HUES48 (cell line): ENCODE measurements around the gene DEDD2.
A peak's percentile ranks its signal among the peaks of the same experiment; 100 is the strongest.
"Not testable (repeated sequence)": the region's sequence is repeated elsewhere in the genome, so short reads cannot be mapped to it uniquely, and the experiment has no call there.

Experiments
- H3K27ac ChIP-seq: one replicate; pipeline ENCODE4 v1.7.0; 2013; ENCODE audit warnings: low read depth, low read length, inconsistent platforms
- H3K27me3 ChIP-seq: 2 replicates; pipeline ENCODE4 v1.6.1; 2013; ENCODE audit warnings: mild to moderate bottlenecking, low read length; ENCODE audit not compliant: control insufficient read depth, insufficient read depth
- H3K36me3 ChIP-seq: 2 replicates; pipeline ENCODE4 v1.6.1; 2013; ENCODE audit warnings: low read length; ENCODE audit not compliant: control insufficient read depth, insufficient read depth
- H3K4me1 ChIP-seq: 2 replicates; pipeline ENCODE4 v1.6.1; 2013; ENCODE audit warnings: mild to moderate bottlenecking, low read length; ENCODE audit not compliant: control insufficient read depth, insufficient read depth
- H3K4me3 ChIP-seq: 2 replicates; pipeline ENCODE4 v1.5.1; 2013; ENCODE audit warnings: mild to moderate bottlenecking, low read depth, low read length
- H3K9ac ChIP-seq: 2 replicates; pipeline ENCODE4 v1.6.1; 2013; ENCODE audit warnings: mild to moderate bottlenecking, low read depth, low read length, moderate library complexity
- H3K9me3 ChIP-seq: 2 replicates; pipeline ENCODE4 v1.6.1; 2013; ENCODE audit warnings: low read length; ENCODE audit not compliant: control insufficient read depth, insufficient read depth

The DEDD2 gene, protein sequence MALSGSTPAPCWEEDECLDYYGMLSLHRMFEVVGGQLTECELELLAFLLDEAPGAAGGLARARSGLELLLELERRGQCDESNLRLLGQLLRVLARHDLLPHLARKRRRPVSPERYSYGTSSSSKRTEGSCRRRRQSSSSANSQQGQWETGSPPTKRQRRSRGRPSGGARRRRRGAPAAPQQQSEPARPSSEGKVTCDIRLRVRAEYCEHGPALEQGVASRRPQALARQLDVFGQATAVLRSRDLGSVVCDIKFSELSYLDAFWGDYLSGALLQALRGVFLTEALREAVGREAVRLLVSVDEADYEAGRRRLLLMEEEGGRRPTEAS

DNA sequence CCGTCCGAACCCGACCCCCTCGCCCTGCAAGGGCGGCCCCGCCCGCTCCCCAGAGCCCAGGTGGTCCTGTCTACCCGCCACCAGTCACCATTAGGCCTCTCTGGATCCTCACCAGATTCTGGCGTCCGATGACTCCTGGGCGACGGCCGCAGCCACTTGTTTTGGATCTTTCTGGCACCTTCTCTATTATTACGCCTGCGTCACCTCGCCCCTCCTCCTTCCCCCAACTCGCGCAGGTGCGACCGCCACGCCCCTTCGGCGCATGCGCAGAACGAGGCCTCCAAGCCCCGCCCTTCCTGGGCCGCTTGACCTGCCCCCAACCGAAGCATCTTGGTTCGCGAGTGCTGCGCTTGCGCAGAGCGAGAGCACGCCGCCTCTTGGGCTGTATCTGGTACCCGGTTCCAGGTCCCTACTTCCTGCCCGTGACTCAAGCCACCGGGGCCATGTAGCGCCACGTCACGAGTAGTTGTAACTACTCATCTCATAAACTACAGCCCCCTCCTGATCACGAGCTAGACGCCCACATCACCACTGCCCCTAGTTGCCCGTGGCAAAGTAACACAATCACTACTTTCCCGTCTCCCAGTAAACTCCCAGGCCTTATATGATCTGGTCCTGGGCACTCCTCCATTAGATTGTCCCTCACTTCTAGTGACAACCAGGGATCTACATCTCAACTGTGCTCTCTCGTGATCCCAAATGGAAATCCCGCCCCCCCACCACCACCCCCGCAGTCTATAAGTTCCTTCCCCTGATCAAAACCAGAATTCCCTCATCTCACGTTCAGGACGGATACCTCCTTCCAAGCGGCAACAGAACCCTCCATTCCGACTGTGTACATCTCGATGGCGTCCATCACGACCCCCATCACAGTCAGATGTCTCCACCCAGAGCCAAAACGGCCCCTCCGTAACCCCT is at the start of gene DEDD2:
Gene DEDD2, minus strand, starts transcription at position 158 of the 918 bp plus-strand sequence. CDS start 670 bp downstream, outside the sequence.
- peak within 1 kb of the TSS; percentile 99 for H3K27ac ChIP-seq
- peak within 1 kb of the TSS; percentile 77 for H3K9ac ChIP-seq
- H3K4me3 ChIP-seq = peak within 1 kb of the TSS; percentile 84
- H3K4me1 ChIP-seq = peaks cover 20% of the 10 kb centered on the region
- no peaks in the 10 kb centered on the region for H3K9me3 ChIP-seq
- H3K36me3 ChIP-seq = peaks cover 36% of the 10 kb centered on the region
- no peaks in the 10 kb centered on the region for H3K27me3 ChIP-seq

DNA sequence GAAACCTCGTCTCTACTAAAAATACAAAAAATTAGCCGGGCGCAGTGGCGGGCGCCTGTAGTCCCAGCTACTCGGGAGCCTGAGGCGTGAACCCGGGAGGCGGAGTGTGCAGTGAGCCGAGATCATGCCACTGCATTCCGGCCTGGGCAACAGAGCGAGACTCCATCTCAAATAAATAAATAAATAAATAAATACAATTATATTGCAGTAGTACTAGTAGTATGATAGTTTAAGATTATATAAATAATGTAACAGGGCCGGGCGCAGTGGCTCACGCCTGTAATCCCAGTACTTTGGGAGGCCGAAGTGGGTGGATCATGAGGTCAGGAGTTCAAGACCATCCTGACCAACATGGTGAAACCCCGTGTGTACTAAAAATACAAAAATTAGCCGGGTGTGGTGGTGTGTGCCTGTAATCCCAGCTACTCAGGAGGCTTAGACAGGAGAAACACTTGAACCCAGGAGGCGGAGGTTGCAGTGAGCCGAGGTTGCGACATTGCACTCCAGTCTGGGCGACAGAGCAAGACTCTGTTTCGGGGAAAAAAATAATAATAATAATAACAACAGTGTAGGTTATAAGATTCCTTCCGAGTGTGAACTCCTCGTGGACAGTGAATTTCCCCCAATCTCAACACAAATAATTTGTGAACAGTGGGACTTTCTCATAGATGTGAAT is 49.6 kb upstream of the DEDD2 start:
- not testable (repeated sequence) for H3K9me3 ChIP-seq, H3K27me3 ChIP-seq, H3K27ac ChIP-seq, H3K36me3 ChIP-seq
- peaks cover 16% of the 10 kb centered on the region; the same call in 1 of the 2 replicates for H3K4me1 ChIP-seq
- H3K4me3 ChIP-seq = peak overlapping the region; percentile 76; the same call in 1 of the 2 replicates
- H3K9ac ChIP-seq = 0 out of 2 replicates have a peak overlapping the region, but pooled peaks have one; percentile 65

DNA sequence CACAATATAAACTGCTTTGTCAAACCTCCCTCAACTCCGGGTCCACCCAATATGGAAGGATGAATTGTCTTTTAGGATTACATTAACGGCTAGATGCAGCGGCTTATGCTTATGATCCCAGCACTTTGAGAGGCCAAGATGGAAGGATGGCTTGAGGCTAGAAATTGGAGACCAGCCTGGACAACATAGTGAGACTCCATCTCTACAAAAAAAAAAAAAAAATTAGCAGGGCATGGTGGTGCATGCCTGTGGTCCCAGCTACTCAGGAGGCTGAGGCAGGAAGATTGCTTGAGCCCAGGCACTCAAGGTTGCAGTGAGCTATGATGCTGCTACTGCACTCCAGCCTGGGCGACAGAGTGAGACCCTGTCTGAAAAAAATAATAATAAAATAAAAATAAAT is 48.6 kb upstream of the DEDD2 start:
- not testable (repeated sequence) for H3K36me3 ChIP-seq, H3K27ac ChIP-seq, H3K27me3 ChIP-seq, H3K9me3 ChIP-seq, H3K4me3 ChIP-seq, H3K9ac ChIP-seq
- peaks cover 16% of the 10 kb centered on the region; the same call in 1 of the 2 replicates for H3K4me1 ChIP-seq

DNA sequence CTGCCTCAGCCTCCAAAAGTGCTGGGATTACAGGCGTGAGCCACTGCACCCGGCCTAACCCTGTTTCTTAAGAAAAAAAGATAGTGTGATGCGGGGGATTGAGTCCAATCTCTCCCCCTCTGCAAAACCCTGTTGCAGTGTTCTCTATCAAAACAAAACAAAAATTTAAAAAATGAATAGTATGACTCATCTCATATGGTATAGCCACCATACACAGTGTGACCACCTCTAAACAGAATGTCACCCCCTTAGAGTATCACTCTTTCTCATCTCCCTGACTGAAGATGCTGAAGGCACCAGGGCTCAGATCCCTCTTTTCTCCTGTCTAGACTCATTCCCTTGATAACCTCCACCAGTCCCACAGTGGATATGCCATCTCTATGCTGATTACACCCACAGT is 44.3 kb upstream of the DEDD2 start:
- Histone ChIP-seq H3K27me3 (peaks cover 2% of the 10 kb centered on the region), H3K9ac (no peak overlapping the region), H3K4me1 (no peaks in the 10 kb centered on the region), H3K4me3 (no peak overlapping the region), H3K36me3 (no peaks in the 10 kb centered on the region), H3K9me3 (no peaks in the 10 kb centered on the region), H3K27ac (no peak overlapping the region)

- not testable (repeated sequence) for H3K9me3 ChIP-seq, H3K27me3 ChIP-seq, H3K9ac ChIP-seq, H3K36me3 ChIP-seq, H3K4me1 ChIP-seq, H3K27ac ChIP-seq, H3K4me3 ChIP-seq
Observed at GRCh38 chr19:42257842-42258241, 40.4 kb upstream of the DEDD2 start.

DNA sequence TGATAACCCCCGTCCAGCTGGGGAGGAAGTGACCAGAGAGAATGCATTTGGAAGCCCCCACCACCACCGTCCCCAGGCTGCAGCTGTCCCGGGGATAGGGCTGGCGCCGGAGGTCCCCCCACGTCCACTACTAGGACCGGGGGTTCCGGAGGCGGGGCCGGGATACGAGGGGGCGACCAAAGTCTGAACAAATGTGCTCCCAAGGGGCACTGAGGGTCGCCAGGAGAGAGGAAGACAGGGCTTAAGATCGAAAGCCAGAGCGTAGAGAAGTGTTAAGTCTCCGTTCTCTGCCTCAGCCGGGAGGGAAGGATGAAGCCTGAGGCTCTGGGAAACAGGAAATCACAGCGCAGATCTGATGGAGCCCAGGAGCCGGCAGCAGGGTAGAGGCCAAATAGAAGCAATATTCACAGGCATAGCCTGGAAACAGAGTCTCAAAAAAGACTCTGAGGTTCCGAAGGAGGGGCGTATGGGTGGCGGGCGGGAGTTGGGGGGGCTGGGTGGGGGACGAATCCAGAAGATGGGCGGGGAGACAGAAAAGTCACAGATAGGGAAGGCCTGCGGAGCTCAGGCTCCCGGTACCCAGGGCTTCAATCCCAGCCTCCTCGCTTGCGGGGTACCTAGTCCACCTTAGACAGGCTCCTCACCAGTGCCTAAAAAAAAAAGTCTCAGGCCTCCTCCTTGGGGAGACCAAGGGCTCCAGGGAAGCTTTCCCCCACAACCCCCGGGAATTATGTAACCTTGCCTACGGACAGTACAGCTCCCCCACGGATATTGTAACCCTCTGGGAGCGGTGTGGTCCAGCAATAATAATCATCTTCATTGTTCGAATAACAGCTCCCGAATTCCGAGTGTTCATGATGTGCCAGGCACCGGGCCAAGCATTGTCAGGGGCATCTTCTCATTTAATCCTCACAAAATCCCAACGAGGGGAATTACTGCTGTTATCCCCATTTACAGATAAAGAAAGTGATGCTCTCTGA is 38.6 kb upstream of the DEDD2 start:
- Histone ChIP-seq H3K9me3 (no peaks in the 10 kb centered on the region), H3K36me3 (no peaks in the 10 kb centered on the region), H3K4me1 (peaks cover 20% of the 10 kb centered on the region), H3K9ac (no peak overlapping the region), H3K27ac (peak overlapping the region; percentile 70), H3K27me3 (peaks cover 8% of the 10 kb centered on the region), H3K4me3 (peak overlapping the region; percentile 68)

GRCh38 chr19:42254850-42255765 is 37.6 kb upstream of the DEDD2 start, which contains the start of gene ERF:
Gene ERF, minus strand, starts transcription at chr19:42255128. Its CDS starts 129 bp downstream, at chr19:42254999.
- Histone ChIP-seq H3K9ac (peak within 1 kb of the TSS; percentile 47), H3K36me3 (peaks cover 4% of the 10 kb centered on the region; the same call in 1 of the 2 replicates), H3K27me3 (peaks cover 8% of the 10 kb centered on the region), H3K4me3 (peak within 1 kb of the TSS; percentile 68), H3K4me1 (peaks cover 20% of the 10 kb centered on the region), H3K9me3 (no peaks in the 10 kb centered on the region), H3K27ac (peak within 1 kb of the TSS; percentile 92)

- peaks cover 8% of the 10 kb centered on the region for H3K27me3 ChIP-seq
- H3K4me3 ChIP-seq = peak overlapping the region; percentile 68
- peak overlapping the region; percentile 47 for H3K9ac ChIP-seq
- peaks cover 20% of the 10 kb centered on the region for H3K4me1 ChIP-seq
- H3K9me3 ChIP-seq = no peaks in the 10 kb centered on the region
- peaks cover 11% of the 10 kb centered on the region for H3K36me3 ChIP-seq
- peak overlapping the region; percentile 92 for H3K27ac ChIP-seq
Observed at GRCh38 chr19:42254089-42254849, 36.8 kb upstream of the DEDD2 start.
